Measurements from ENCODE around the gene XRCC1.
A peak's percentile ranks its signal among the peaks of the same experiment; 100 is the strongest.

XRCC1 gene

GRCh38 chr19:43575156-43575950 lies at the start of gene XRCC1, which contains the start of gene PINLYP:
TSS of gene XRCC1 (minus strand) at chr19:43575527. CDS start at chr19:43575458, 69 bp downstream.
TSS of gene PINLYP (plus strand) at chr19:43575801. CDS start at chr19:43577192, 1,391 bp downstream.
- peak within 1 kb of the TSS; percentile 85 for H3K27ac ChIP-seq
- TF ChIP-seq CTCF (conservative IDR thresholded peaks at IDR 0.05): no peak
- no peak for TF ChIP-seq ZFX (IDR thresholded peaks at IDR 0.05)

GRCh38 chr19:43624933-43625332 lies 49.6 kb upstream of the XRCC1 start:
- TF ChIP-seq CTCF (conservative IDR thresholded peaks at IDR 0.05) (no peak), ZFX (IDR thresholded peaks at IDR 0.05) (no peak)
- H3K27ac ChIP-seq: no peak overlapping the region

GRCh38 chr19:43623889-43624670 lies 48.8 kb upstream of the XRCC1 start:
- TF ChIP-seq CTCF (conservative IDR thresholded peaks at IDR 0.05) (no peak), ZFX (IDR thresholded peaks at IDR 0.05) (no peak)
- H3K27ac ChIP-seq: no peak overlapping the region

- TF ChIP-seq ZFX (IDR thresholded peaks at IDR 0.05) (no peak), CTCF (conservative IDR thresholded peaks at IDR 0.05) (no peak)
Measured at GRCh38 chr19:43622956-43623355, 47.6 kb upstream of the XRCC1 start.

GRCh38 chr19:43622070-43622469 lies 46.7 kb upstream of the XRCC1 start:
- H3K27ac ChIP-seq: no peak overlapping the region
- no peak for TF ChIP-seq ZFX (IDR thresholded peaks at IDR 0.05)
- TF ChIP-seq CTCF (conservative IDR thresholded peaks at IDR 0.05): no peak

More at GRCh38 chr19:43622956-43623355, 47.6 kb upstream of the XRCC1 start:
- no peak overlapping the region for H3K27ac ChIP-seq

GRCh38 chr19:43620061-43621001 lies 45.0 kb upstream of the XRCC1 start:
- TF ChIP-seq ZFX (IDR thresholded peaks at IDR 0.05) (no peak), CTCF (conservative IDR thresholded peaks at IDR 0.05) (no peak)
- peak overlapping the region; percentile 97 for H3K27ac ChIP-seq

Measured in C4-2B (cell line).